AG04450 (cell line): Measurements from ENCODE around the gene DOCK3. TPM values are rescaled to one million over a fixed set of nuclear protein-coding genes. Genes with fewer than 3 reads are reported as not detected.
"Not testable (repeated sequence)": the region's sequence is repeated elsewhere in the genome, so short reads cannot be mapped to it uniquely, and the experiment has no call there.

Experiments used
- CTCF ChIA-PET: fragments of 300-600, 350-600 bp; formaldehyde crosslinking; extraction: SDS; loops from one replicate; lab custom pipeline; 2022; ENCODE audit warnings: antibody characterized with exemption, inconsistent platforms; lab: Charles Lee
- POLR2A ChIA-PET: fragments of 350-600 bp; formaldehyde crosslinking; extraction: SDS; loops from one replicate; lab custom pipeline; 2021; ENCODE audit warnings: antibody characterized with exemption, inconsistent platforms; lab: Yijun Ruan, JAX
- DNase-seq: peaks from one replicate; pipeline ENCODE4 v3.0.0-alpha.2; 2011; ENCODE audit warnings: low read depth, low spot score
- H3K27ac ChIP-seq: one replicate; pipeline ENCODE4 v1.5.1; 2012; ENCODE audit warnings: low read depth, low read length, control low read depth
- H3K27me3 ChIP-seq: one replicate; pipeline ENCODE4 v1.6.0; 2012; ENCODE audit warnings: low read length; ENCODE audit not compliant: control insufficient read depth, insufficient read depth
- H3K4me3 ChIP-seq: 2 replicates; pipeline ENCODE4 v1.5.1; 2011; ENCODE audit warnings: mild to moderate bottlenecking, low read depth, low read length, control low read depth
- H3K9me3 ChIP-seq: 2 replicates; pipeline ENCODE4 v1.5.1; 2012; ENCODE audit warnings: low read length; ENCODE audit not compliant: control insufficient read depth, insufficient read depth
- CTCF ChIP-seq: IDR thresholded peaks from 2 replicates; pipeline ENCODE4 v1.5.1; 2011; ENCODE audit warnings: low read depth, low read length, control low read depth, inconsistent platforms
- polyA plus RNA-seq: library from polyadenylated mRNA; depleted of rRNA; stranded (reverse); fragments of >200 nt; gene quantifications from 2 replicates; pipeline ENCODE4 v1.2.3, GENCODE V29; 2011

The DOCK3 gene
- polyA plus RNA-seq, 1 experiment, result 0.07 TPM

DNA sequence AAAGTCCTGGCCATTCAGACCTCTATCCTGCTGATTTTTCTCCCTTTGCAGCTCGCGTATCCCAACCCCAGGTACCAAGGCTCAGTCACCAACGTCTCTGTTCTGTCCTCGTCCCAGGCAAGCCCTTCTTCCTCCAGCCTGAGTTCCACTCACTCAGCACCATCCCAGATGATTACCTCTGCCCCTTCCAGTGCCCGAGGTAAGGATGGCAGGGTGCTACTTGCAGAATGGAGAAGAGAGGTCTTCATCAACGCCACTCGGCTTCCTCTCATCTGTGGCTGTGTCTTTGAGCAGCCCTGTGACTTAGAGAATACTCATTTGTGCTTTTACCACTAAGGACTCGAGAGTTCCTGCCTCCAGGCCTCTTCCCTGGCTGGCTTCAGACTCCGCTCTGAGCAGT, 687.7 kb downstream of the DOCK3 start:
- no peaks in the 10 kb centered on the region for H3K9me3 ChIP-seq
- no peak overlapping the region for H3K4me3 ChIP-seq
- no peak for DNase-seq
- ChIA-PET POLR2A (no interaction called here), CTCF (interaction anchor here (2.8 kb wide), 1 partner anchor 262 kb away, joined by 14 read pairs; no protein-coding TSS in a partner anchor)
- TF ChIP-seq CTCF, result no peak
- peaks cover 6% of the 10 kb centered on the region for H3K27me3 ChIP-seq
- no peak overlapping the region for H3K27ac ChIP-seq

DNA sequence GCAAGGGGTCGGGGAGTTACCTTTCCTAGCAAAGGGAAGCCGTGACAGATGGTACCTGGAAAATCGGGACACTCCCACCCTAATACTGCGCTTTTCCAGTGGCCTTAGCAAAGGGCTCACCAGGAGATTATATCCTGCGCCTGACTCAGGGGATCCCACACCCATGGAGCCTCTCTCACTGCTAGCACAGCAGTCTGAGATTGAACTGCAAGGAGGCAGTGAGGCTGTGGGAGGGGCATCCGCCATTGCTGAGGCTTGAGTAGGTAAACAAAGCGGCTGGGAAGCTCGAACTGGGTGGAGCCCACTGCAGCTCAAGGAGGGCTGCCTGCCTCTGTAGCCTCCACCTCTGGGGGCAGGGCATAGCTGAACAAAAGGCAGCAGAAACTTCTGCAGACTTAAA, 693.5 kb downstream of the DOCK3 start:
- H3K4me3 ChIP-seq, H3K9me3 ChIP-seq, DNase-seq, H3K27ac ChIP-seq, H3K27me3 ChIP-seq, POLR2A ChIA-PET: not testable (repeated sequence)
- CTCF ChIA-PET, result interaction anchor here (1.0 to 7.0 kb wide), 3 partner anchors 268 to 796 kb away, joined by 3 to 205 read pairs (median 37); partner anchors contain the start of gene MAPKAPK3

DNA sequence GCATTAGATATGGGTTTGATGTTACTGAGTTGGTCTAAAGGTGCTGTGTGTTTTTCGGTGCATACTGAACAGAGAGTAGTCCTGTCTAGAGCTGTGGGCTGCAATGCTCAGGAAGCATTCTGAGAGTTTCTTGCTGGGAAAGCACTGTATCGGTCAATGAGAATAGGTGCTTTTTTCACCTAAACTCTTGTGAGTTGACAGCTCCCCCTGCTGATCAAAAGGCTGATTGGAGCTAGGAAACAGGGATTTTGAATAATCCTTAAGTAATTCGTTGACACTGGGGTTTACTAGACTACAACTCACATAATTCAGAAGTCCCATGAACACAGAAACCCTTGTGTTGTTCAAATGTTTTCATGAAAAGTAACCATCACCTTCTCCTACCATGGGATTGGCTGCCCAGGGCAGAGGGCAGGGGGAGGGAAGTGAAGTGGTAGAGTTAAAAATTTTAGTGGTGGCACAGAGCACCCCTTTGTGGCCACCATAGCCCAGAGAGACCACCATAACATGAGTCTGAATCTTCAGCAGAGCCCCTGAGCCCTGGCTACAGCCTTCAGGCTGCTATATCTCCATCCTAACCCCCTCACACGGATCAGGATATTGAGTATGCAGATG, 697.3 kb downstream of the DOCK3 start:
- Histone ChIP-seq H3K27me3 (peaks cover 5% of the 10 kb centered on the region), H3K27ac (no peak overlapping the region), H3K9me3 (no peaks in the 10 kb centered on the region), H3K4me3 (no peak overlapping the region)
- CTCF ChIA-PET, result interaction anchor here (0.6 to 7.0 kb wide), 15 partner anchors 10 to 756 kb away, joined by 3 to 205 read pairs (median 4); partner anchors contain the start of gene MAPKAPK3
- POLR2A ChIA-PET, result no interaction called here
- peak; percentile 83 for TF ChIP-seq CTCF
- DNase-seq, result peak; percentile 43

DNA sequence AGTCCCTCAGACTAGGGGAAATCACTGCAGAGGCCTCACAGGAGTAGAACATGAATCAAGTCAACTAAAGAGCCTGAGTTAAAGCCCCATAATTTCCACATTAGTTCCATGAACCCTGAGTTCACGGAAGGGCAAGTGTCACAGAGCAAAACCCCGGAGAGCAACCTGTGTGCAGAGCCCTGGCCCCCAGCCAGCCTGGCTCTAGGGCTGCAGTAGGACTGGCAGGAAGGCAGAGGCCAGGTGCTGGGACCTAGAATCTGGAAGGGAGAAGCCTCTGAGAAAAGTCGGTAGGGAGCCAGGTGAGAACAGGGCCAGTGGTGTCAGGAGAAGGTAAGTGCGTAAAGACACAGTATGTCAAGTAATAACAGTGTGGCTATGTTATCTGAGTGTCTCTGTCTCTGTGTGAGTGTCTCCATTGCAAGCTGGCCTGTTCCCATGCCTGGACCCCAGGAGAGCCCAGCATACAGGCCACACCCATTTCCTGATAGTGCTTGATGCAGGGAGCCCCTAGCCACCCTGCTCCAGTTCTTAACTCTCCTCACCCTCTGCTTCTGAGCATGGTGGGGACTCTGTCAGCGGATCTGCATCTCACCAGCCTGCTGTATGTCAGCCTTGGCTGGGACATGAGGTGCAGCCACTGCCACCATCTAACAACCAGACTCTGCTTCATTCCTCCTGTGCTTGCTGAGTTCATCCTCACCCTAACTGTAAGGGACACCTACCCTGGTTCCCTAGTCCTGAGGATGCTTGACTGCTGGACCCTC, 699.1 kb downstream of the DOCK3 start:
- ChIA-PET CTCF (interaction anchor here (1.3 to 7.0 kb wide), 2 partner anchors 274 to 402 kb away, joined by 4 to 205 read pairs; no protein-coding TSS in a partner anchor), POLR2A (interaction anchor here (0.6 kb wide), 1 partner anchor 569 kb away, joined by 3 read pairs; no protein-coding TSS in a partner anchor)
- peaks cover 5% of the 10 kb centered on the region for H3K27me3 ChIP-seq
- DNase-seq, result no peak
- no peak overlapping the region for H3K27ac ChIP-seq
- TF ChIP-seq CTCF, result no peak
- H3K9me3 ChIP-seq, result no peaks in the 10 kb centered on the region
- H3K4me3 ChIP-seq, result no peak overlapping the region

- ChIA-PET CTCF (interaction anchor here (1.3 to 6.2 kb wide), 2 partner anchors 275 to 403 kb away, joined by 4 to 47 read pairs; no protein-coding TSS in a partner anchor), POLR2A (interaction anchor here (0.6 kb wide), 1 partner anchor 568 kb away, joined by 3 read pairs; no protein-coding TSS in a partner anchor)
- TF ChIP-seq CTCF, result no peak
- H3K27me3 ChIP-seq, result peaks cover 5% of the 10 kb centered on the region
- H3K9me3 ChIP-seq, result no peaks in the 10 kb centered on the region
- H3K4me3 ChIP-seq, result no peak overlapping the region
- DNase-seq, result no peak
- no peak overlapping the region for H3K27ac ChIP-seq
Measured at GRCh38 chr3:51374456-51374855, 699.7 kb downstream of the DOCK3 start.
